AG04450 (cell line): ENCODE measurements around the gene PMVK. TPM values are rescaled to one million over a fixed set of nuclear protein-coding genes. Genes with fewer than 3 reads are reported as not detected.

Experiments used
- CTCF ChIA-PET: fragments of 300-600, 350-600 bp; formaldehyde crosslinking; extraction: SDS; loops from one replicate; lab custom pipeline; 2022; ENCODE audit warnings: antibody characterized with exemption, inconsistent platforms; lab: Charles Lee
- POLR2A ChIA-PET: fragments of 350-600 bp; formaldehyde crosslinking; extraction: SDS; loops from one replicate; lab custom pipeline; 2021; ENCODE audit warnings: antibody characterized with exemption, inconsistent platforms; lab: Yijun Ruan, JAX
- DNase-seq: peaks from one replicate; pipeline ENCODE4 v3.0.0-alpha.2; 2011; ENCODE audit warnings: low read depth, low spot score
- H3K27ac ChIP-seq: one replicate; pipeline ENCODE4 v1.5.1; 2012; ENCODE audit warnings: low read depth, low read length, control low read depth
- H3K27me3 ChIP-seq: one replicate; pipeline ENCODE4 v1.6.0; 2012; ENCODE audit warnings: low read length; ENCODE audit not compliant: control insufficient read depth, insufficient read depth
- H3K4me3 ChIP-seq: 2 replicates; pipeline ENCODE4 v1.5.1; 2011; ENCODE audit warnings: mild to moderate bottlenecking, low read depth, low read length, control low read depth
- H3K9me3 ChIP-seq: 2 replicates; pipeline ENCODE4 v1.5.1; 2012; ENCODE audit warnings: low read length; ENCODE audit not compliant: control insufficient read depth, insufficient read depth
- polyA plus RNA-seq: library from polyadenylated mRNA; depleted of rRNA; stranded (reverse); fragments of >200 nt; gene quantifications from 2 replicates; pipeline ENCODE4 v1.2.3, GENCODE V29; 2011
- TF ChIP-seq, protein P1 (sequence below): IDR thresholded peaks from 2 replicates; pipeline ENCODE4 v1.5.1; 2011; ENCODE audit warnings: low read depth, low read length, control low read depth, inconsistent platforms

The PMVK gene
- polyA plus RNA-seq, 1 experiment = 21.0 TPM

DNA sequence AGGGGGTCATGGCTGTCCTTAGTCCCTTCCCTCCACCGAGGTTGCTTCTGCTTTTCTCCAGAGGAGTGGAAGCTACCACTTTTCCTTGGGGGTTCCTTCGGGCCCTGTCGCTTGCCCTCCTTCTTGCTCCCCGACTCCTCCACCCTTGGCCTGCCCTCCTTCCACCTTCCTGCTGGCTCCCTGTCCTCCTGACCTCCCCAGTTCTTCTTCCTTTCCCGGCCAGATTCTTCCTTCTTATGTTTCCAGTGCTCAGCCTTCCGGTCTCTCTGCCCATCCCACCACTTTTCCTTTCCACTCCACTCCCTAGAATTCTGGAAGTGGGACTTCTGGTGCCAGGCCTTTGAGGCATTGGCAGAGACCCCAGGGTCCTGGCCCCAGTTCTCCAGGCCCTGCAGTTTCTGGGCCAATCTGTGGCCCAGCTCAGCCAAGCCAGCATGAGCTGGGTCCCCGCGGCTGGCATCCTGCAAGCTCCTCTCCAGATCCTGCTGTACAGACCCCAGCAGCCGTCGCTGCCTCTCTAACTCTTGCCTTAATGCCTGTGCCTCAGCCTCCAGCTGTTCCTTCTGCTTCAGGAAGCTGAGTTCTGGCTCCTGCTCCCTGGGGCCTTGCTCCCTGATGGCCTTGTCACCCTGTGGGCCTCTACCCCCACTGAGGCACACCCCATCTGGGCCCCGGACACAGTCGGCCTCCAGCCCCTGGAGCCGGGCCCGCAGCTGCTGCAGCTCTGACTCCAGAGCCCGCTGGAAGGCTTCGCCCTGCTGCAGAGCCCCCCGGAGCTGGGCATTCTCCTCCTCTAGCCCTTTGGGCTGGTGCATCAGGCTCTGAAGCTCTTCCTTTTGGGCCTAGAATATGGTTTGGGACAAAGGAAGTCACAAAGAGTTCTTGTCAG is 9.7 kb upstream of the PMVK start:
- Histone ChIP-seq H3K4me3 (no peak overlapping the region), H3K27ac (no peak overlapping the region), H3K9me3 (no peaks in the 10 kb centered on the region), H3K27me3 (no peaks in the 10 kb centered on the region)
- DNase-seq = no peak
- POLR2A ChIA-PET = no interaction called here
- TF ChIP-seq, protein P1, sequence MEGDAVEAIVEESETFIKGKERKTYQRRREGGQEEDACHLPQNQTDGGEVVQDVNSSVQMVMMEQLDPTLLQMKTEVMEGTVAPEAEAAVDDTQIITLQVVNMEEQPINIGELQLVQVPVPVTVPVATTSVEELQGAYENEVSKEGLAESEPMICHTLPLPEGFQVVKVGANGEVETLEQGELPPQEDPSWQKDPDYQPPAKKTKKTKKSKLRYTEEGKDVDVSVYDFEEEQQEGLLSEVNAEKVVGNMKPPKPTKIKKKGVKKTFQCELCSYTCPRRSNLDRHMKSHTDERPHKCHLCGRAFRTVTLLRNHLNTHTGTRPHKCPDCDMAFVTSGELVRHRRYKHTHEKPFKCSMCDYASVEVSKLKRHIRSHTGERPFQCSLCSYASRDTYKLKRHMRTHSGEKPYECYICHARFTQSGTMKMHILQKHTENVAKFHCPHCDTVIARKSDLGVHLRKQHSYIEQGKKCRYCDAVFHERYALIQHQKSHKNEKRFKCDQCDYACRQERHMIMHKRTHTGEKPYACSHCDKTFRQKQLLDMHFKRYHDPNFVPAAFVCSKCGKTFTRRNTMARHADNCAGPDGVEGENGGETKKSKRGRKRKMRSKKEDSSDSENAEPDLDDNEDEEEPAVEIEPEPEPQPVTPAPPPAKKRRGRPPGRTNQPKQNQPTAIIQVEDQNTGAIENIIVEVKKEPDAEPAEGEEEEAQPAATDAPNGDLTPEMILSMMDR = no peak
- CTCF ChIA-PET = interaction anchor here (1.0 kb wide), 4 partner anchors 8 to 277 kb away, joined by 3 to 6 read pairs (median 4); partner anchors contain the start of gene PBXIP1

DNA sequence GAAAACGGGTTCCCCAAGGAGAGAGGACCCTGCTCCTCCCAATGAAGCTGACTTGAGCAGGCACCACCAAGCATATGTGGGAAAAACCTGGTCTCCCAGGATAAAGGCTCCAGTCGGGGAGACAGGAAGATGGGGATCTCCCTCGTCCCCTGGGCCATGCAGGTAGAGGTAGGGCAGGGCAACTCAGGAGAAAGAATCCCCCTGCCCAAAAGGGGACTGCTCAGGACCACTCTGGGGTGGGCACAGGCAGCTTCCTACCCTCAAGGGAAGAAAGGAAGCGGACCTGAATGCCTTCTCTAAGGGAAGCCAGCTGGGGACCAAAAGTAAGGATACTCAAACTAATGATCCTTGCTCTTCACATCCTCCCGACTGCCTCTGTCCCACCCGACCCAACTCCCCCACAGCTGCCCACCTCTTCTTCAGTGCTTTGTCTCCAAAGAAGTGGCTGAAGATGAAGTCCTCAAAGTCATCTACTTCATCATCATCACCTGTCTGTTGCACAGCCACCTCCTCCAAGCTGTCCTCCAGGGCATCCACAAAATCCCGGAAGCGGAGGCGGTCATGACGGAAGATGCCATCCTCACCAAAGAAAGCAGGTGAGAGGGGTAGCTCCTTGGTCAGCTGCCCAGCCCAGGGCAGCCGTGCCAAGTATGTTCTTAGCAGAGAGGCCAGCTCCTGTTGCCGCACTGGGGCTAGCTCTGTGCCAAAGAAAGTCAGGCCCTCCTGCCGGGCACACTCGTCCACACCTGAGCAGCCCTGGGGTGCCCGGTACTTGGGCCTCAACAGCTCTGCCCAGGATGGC is 8.8 kb upstream of the PMVK start:
- H3K4me3 ChIP-seq = no peak overlapping the region
- TF ChIP-seq, protein P1 = no peak
- H3K9me3 ChIP-seq = no peaks in the 10 kb centered on the region
- ChIA-PET POLR2A (no interaction called here), CTCF (interaction anchor here (0.6 to 1.5 kb wide), 7 partner anchors 9 to 466 kb away, joined by 3 to 6 read pairs (median 4); partner anchors contain the start of gene PBXIP1)
- H3K27me3 ChIP-seq = no peaks in the 10 kb centered on the region
- no peak for DNase-seq
- no peak overlapping the region for H3K27ac ChIP-seq

DNA sequence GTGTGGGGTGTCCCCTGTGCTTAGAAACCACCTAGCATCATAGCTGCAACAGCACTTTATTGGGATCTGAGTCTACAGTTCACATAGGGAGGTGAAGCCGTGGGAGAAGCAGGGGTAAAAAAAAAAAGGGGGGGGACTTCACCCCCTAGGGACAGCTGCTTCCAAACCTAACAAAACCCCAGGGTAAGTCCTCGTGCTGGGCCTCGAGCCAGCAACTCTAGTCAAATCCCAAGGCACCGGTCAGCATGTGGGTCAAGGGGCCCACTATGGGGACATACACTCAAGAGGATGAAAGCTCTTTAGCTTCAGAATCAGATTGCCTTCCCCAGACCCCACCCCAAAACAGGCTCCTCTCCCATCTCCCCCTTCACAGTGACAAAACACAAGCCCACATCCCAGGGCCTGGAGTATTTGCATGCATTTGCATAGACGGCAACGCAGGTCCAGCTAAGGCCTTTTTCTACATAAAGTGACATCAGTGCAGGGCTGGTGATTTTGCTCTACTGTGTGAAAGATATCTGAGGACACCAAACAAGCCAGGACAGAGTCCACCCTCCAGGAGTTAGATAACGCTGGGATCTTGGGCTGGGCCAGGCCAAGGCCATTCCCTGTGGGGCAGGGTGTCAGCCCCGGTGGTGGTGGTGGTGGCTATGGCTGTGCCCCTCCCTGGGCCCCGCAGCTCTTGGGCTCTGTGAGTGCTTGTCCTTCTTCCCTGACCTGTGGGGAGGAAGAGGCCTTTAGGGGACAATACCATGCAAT is 8.1 kb upstream of the PMVK start:
- no peak for DNase-seq

DNA sequence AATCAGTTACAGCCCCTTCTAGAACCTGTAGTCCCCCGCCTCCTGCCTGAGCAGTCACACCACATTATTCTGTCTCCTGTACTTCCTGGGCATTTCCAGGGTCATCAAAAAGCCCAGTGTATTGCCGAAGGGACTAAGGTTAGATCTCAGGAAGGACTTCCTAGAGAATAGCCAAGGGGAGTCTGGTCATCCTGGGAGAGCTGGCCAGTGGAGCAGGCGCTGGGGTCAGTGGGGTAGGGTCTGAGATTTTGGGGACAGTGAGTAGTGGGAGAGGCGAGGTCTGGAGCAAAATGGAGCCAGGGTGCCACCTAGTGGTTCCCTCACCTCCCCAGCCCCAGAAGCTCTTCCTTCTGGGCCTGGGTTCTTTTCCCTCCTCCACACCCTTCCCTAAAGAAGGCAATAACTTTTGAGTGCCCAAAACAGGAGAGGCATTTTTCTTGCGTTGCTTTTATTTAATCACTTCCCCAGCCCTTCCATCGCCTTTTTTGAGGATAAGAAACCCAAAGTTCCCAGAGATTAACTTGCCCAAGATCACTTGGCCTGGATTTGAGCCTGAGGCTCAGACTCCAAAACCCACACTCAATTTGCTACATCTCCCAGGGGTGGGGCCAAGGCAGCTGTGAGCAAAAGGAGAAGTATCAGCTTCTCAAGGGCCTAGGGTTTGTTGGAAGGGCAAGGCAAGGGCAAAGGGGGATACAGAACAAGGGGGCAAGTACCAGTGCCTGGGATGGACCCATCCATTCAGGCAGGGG is 7.3 kb upstream of the PMVK start:
- CTCF ChIA-PET = interaction anchor here (0.6 to 1.5 kb wide), 19 partner anchors 10 to 744 kb away, joined by 3 to 11 read pairs (median 3); partner anchors contain the start of gene PBXIP1
- Histone ChIP-seq H3K27ac (no peak overlapping the region), H3K4me3 (no peak overlapping the region), H3K27me3 (peaks cover 2% of the 10 kb centered on the region), H3K9me3 (no peaks in the 10 kb centered on the region)
- TF ChIP-seq, protein P1 = peak; percentile 86
- POLR2A ChIA-PET = interaction anchor here (0.7 to 1.0 kb wide), 2 partner anchors 27 to 1049 kb away, joined by 4 read pairs; partner anchors contain the start of gene SHC1
- no peak for DNase-seq

More for the DNA sequence above, 8.1 kb upstream of the PMVK start:
- H3K27ac ChIP-seq = no peak overlapping the region
- POLR2A ChIA-PET = interaction anchor here (0.7 to 1.0 kb wide), 2 partner anchors 26 to 1050 kb away, joined by 4 read pairs; partner anchors contain the start of gene SHC1
- CTCF ChIA-PET = interaction anchor here (0.6 to 1.5 kb wide), 18 partner anchors 9 to 745 kb away, joined by 3 to 11 read pairs (median 4); partner anchors contain the start of gene PBXIP1
- no peaks in the 10 kb centered on the region for H3K9me3 ChIP-seq
- H3K27me3 ChIP-seq = peaks cover 2% of the 10 kb centered on the region
- TF ChIP-seq, protein P1 = no peak
- H3K4me3 ChIP-seq = no peak overlapping the region
